Mesenchymal stem cell (in vitro differentiated cells and primary cell): Measurements from ENCODE around the gene IL3RA. TPM values are rescaled to one million over a fixed set of nuclear protein-coding genes. Genes with fewer than 3 reads are reported as not detected.
A peak's percentile ranks its signal among the peaks of the same experiment; 100 is the strongest.

ENCODE experiments used
- DNase-seq: peaks from one replicate; pipeline ENCODE4 v3.0.0-alpha.2; 2013
- H2AFZ ChIP-seq: one replicate; pipeline ENCODE4 v1.6.1; 2013; ENCODE audit warnings: low read depth, mild to moderate bottlenecking, control low read depth, inconsistent platforms, low read length, moderate library complexity
- H2AK5ac ChIP-seq: 2 replicates; pipeline ENCODE4 v1.6.1; 2013; ENCODE audit warnings: low read length, moderate library complexity, mild to moderate bottlenecking, inconsistent platforms; ENCODE audit not compliant: severe bottlenecking
- H2BK120ac ChIP-seq: one replicate; pipeline ENCODE4 v1.6.1; 2013; ENCODE audit warnings: low read depth, mild to moderate bottlenecking, inconsistent platforms, low read length, moderate library complexity
- H2BK12ac ChIP-seq, 2 experiments: one replicate each; pipeline ENCODE4 v1.6.1; 2013; ENCODE audit warnings: inconsistent platforms in 2 of 2, low read length in 2 of 2, mild to moderate bottlenecking in 2 of 2, moderate library complexity in 2 of 2, control low read depth in 1 of 2
- H2BK15ac ChIP-seq: one replicate; pipeline ENCODE4 v1.6.1; 2013; ENCODE audit warnings: mild to moderate bottlenecking, low read depth, inconsistent platforms; ENCODE audit not compliant: poor library complexity, severe bottlenecking
- H2BK5ac ChIP-seq: 2 replicates; pipeline ENCODE4 v1.6.1; 2013; ENCODE audit warnings: low read depth, mild to moderate bottlenecking, low read length, control low read depth, inconsistent platforms; ENCODE audit not compliant: poor library complexity, severe bottlenecking
- H3K14ac ChIP-seq, 2 experiments: one replicate each; pipeline ENCODE4 v1.6.1; 2013; ENCODE audit warnings: inconsistent platforms in 2 of 2, low read length in 2 of 2, control low read depth in 1 of 2, mild to moderate bottlenecking in 1 of 2, moderate library complexity in 1 of 2
- H3K18ac ChIP-seq, 2 experiments: one replicate each; pipeline ENCODE4 v1.6.1; 2013; ENCODE audit warnings: inconsistent platforms in 2 of 2, low read length in 2 of 2, control low read depth in 1 of 2, low read depth in 1 of 2, mild to moderate bottlenecking in 1 of 2
- H3K23ac ChIP-seq, 2 experiments: one replicate each; pipeline ENCODE4 v1.6.1; 2013; ENCODE audit warnings: inconsistent platforms in 2 of 2, low read length in 2 of 2, mild to moderate bottlenecking in 2 of 2, moderate library complexity in 2 of 2, control low read depth in 1 of 2
- H3K27ac ChIP-seq: 2 replicates; pipeline ENCODE4 v1.5.1; 2013; ENCODE audit warnings: mild to moderate bottlenecking, moderate library complexity, low read length, control low read depth, inconsistent platforms; ENCODE audit not compliant: poor library complexity, severe bottlenecking
- H3K27me3 ChIP-seq, 2 experiments: 2 replicates each; pipeline versions ENCODE4 v1.6.1 to v1.7.0; 2013; ENCODE audit warnings: low read length in 2 of 2, mild to moderate bottlenecking in 2 of 2, moderate library complexity in 2 of 2, control low read depth in 1 of 2, inconsistent platforms in 1 of 2; ENCODE audit not compliant: control insufficient read depth in 1 of 2, insufficient read depth in 1 of 2
- H3K36me3 ChIP-seq, 2 experiments: 2 replicates each; pipeline versions ENCODE4 v1.6.1 to v1.7.0; 2013; ENCODE audit warnings: low read length in 2 of 2, control low read depth in 1 of 2, inconsistent platforms in 1 of 2, low read depth in 1 of 2, mild to moderate bottlenecking in 1 of 2; ENCODE audit not compliant: insufficient read depth in 2 of 2, control insufficient read depth in 1 of 2
- H3K4ac ChIP-seq, 2 experiments: one replicate each; pipeline ENCODE4 v1.6.1; 2013; ENCODE audit warnings: inconsistent platforms in 2 of 2, low read length in 2 of 2, mild to moderate bottlenecking in 2 of 2, moderate library complexity in 2 of 2, control low read depth in 1 of 2, low read depth in 1 of 2
- H3K4me1 ChIP-seq: 2 replicates; pipeline ENCODE4 v1.6.1; 2013; ENCODE audit warnings: low read depth, low read length, control low read depth; ENCODE audit not compliant: control insufficient read depth, insufficient read depth
- H3K4me2 ChIP-seq: 2 replicates; pipeline ENCODE4 v1.6.1; 2013; ENCODE audit warnings: low read length, mild to moderate bottlenecking, inconsistent platforms; ENCODE audit not compliant: poor library complexity, severe bottlenecking
- H3K4me3 ChIP-seq, 2 experiments: 2 replicates each; pipeline versions ENCODE4 v1.5.1 to v1.7.0; 2013; ENCODE audit warnings: low read length in 2 of 2, mild to moderate bottlenecking in 2 of 2, control low read depth in 1 of 2, low read depth in 1 of 2; ENCODE audit not compliant: insufficient read depth in 1 of 2
- H3K79me1 ChIP-seq: replicated peaks from 2 replicates; pipeline ENCODE4 v1.6.1; 2013; ENCODE audit warnings: mild to moderate bottlenecking, control low read depth, low read length, inconsistent platforms; ENCODE audit not compliant: poor library complexity, severe bottlenecking
- H3K9ac ChIP-seq: 2 replicates; pipeline ENCODE4 v1.7.0; 2013; ENCODE audit warnings: mild to moderate bottlenecking, low read length, moderate library complexity
- H3K9me3 ChIP-seq: 2 replicates; pipeline ENCODE4 v1.7.0; 2013; ENCODE audit warnings: mild to moderate bottlenecking, low read length; ENCODE audit not compliant: control insufficient read depth
- H4K8ac ChIP-seq: one replicate; pipeline ENCODE4 v1.6.1; 2013; ENCODE audit warnings: inconsistent platforms, mild to moderate bottlenecking, low read length, moderate library complexity
- H4K91ac ChIP-seq: one replicate; pipeline ENCODE4 v1.6.1; 2013; ENCODE audit warnings: mild to moderate bottlenecking, low read length, inconsistent platforms
- WGBS: methylation state at CpG from one replicate; pipeline ENCODE4 v1.1.7; 2013; ENCODE audit warnings: mixed read lengths; 5-methylcytosine and 5-hydroxymethylcytosine counted together
- polyA plus RNA-seq, 2 experiments: library from polyadenylated mRNA; stranded (reverse); fragments of 200-250 nt; gene quantifications; one replicate each; pipeline ENCODE4 v1.2.3, GENCODE V29; 2013

The IL3RA gene
- polyA plus RNA-seq (2013, experiment 1 of 2) = 1.4 TPM
- 1.4 TPM for polyA plus RNA-seq (2013, experiment 2 of 2)

- H2AK5ac ChIP-seq = no peak within 1 kb of the TSS
- H3K4me3 ChIP-seq = peak within 1 kb of the TSS in 1 of 2 experiments; percentile 67
- peak within 1 kb of the TSS in 1 of 2 experiments; percentile 62 for H3K18ac ChIP-seq
- H4K91ac ChIP-seq = peak within 1 kb of the TSS; percentile 45
- no peaks in the 10 kb centered on the region for H3K79me1 ChIP-seq
- H2BK120ac ChIP-seq = no peak within 1 kb of the TSS
- H2BK12ac ChIP-seq = peak within 1 kb of the TSS; percentile 25 to 52
- H3K27ac ChIP-seq = no peak within 1 kb of the TSS
- no peak within 1 kb of the TSS for H2BK5ac ChIP-seq
- peak within 1 kb of the TSS; percentile 65 for H3K9ac ChIP-seq
- peak; percentile 75 for DNase-seq
- peak within 1 kb of the TSS; percentile 54 for H2BK15ac ChIP-seq
- H3K4me1 ChIP-seq = no peaks in the 10 kb centered on the region
- WGBS = 27% methylated on average over 12 of the region's 14 CpGs
- peak within 1 kb of the TSS in 1 of 2 experiments; percentile 94 for H3K23ac ChIP-seq
- peaks cover 2% of the 10 kb centered on the region for H3K9me3 ChIP-seq
- H3K36me3 ChIP-seq = no peaks in the 10 kb centered on the region
- H2AFZ ChIP-seq = peak within 1 kb of the TSS; percentile 5
- no peak within 1 kb of the TSS for H4K8ac ChIP-seq
- peaks cover 0 to 3% of the 10 kb centered on the region in 2 experiments for H3K27me3 ChIP-seq
- peak within 1 kb of the TSS in 1 of 2 experiments; percentile 51 for H3K4ac ChIP-seq
- peak within 1 kb of the TSS; percentile 23 for H3K4me2 ChIP-seq
- H3K14ac ChIP-seq = peak within 1 kb of the TSS in 1 of 2 experiments; percentile 43
Observed at GRCh38 chrX:1336331-1336943, at the start of gene IL3RA. Gene IL3RA (plus strand): TSS chrX:1336785. CDS start chrX:1341766, 4,981 bp downstream.

- Histone ChIP-seq H3K27me3 (no peaks in the 10 kb centered on the region), H3K14ac (no peak overlapping the region), H3K23ac (no peak overlapping the region), H3K4me1 (no peaks in the 10 kb centered on the region), H3K9me3 (no peaks in the 10 kb centered on the region), H2BK15ac (no peak overlapping the region), H2AK5ac (no peak overlapping the region), H3K4me3 (no peak overlapping the region), H2BK5ac (no peak overlapping the region), H4K91ac (no peak overlapping the region), H2BK12ac (no peak overlapping the region), H2BK120ac (no peak overlapping the region), H3K79me1 (no peaks in the 10 kb centered on the region), H3K36me3 (no peaks in the 10 kb centered on the region), H3K18ac (no peak overlapping the region), H2AFZ (no peak overlapping the region), H3K27ac (no peak overlapping the region), H3K9ac (no peak overlapping the region), H4K8ac (no peak overlapping the region), H3K4ac (no peak overlapping the region), H3K4me2 (no peak overlapping the region)
- no peak for DNase-seq
- WGBS = 93% methylated on average over 1 of the region's 1 CpG
Observed at GRCh38 chrX:1289535-1289934, 47.0 kb upstream of the IL3RA start.

GRCh38 chrX:1291110-1291740, 45.4 kb upstream of the IL3RA start:
- Histone ChIP-seq H3K36me3 (no peaks in the 10 kb centered on the region), H4K91ac (no peak overlapping the region), H2BK15ac (no peak overlapping the region), H3K4me1 (no peaks in the 10 kb centered on the region), H2BK120ac (no peak overlapping the region), H3K79me1 (no peaks in the 10 kb centered on the region), H3K27me3 (no peaks in the 10 kb centered on the region), H3K14ac (no peak overlapping the region), H3K4me3 (no peak overlapping the region), H3K23ac (no peak overlapping the region), H2BK5ac (no peak overlapping the region), H3K4ac (no peak overlapping the region), H3K9ac (no peak overlapping the region), H2AFZ (no peak overlapping the region), H3K9me3 (no peaks in the 10 kb centered on the region), H3K27ac (no peak overlapping the region), H2AK5ac (no peak overlapping the region), H3K18ac (no peak overlapping the region), H2BK12ac (no peak overlapping the region), H3K4me2 (no peak overlapping the region), H4K8ac (no peak overlapping the region)
- DNase-seq = no peak
- 89% methylated on average over 9 of the region's 9 CpGs for WGBS

- Histone ChIP-seq H2AK5ac (no peak overlapping the region), H2BK15ac (no peak overlapping the region), H2AFZ (no peak overlapping the region), H4K91ac (no peak overlapping the region), H3K36me3 (no peaks in the 10 kb centered on the region), H3K14ac (no peak overlapping the region), H3K79me1 (no peaks in the 10 kb centered on the region), H3K9ac (no peak overlapping the region), H3K9me3 (no peaks in the 10 kb centered on the region), H2BK120ac (no peak overlapping the region), H3K4me2 (no peak overlapping the region), H3K23ac (no peak overlapping the region), H2BK12ac (no peak overlapping the region), H3K27me3 (no peaks in the 10 kb centered on the region), H2BK5ac (no peak overlapping the region), H3K4me1 (no peaks in the 10 kb centered on the region), H4K8ac (no peak overlapping the region), H3K4me3 (no peak overlapping the region), H3K18ac (no peak overlapping the region), H3K4ac (no peak overlapping the region), H3K27ac (no peak overlapping the region)
- DNase-seq = no peak
- 64% methylated on average over 22 of the region's 22 CpGs for WGBS
Observed at GRCh38 chrX:1292575-1293290, 43.9 kb upstream of the IL3RA start.
